GM18858 (cell line): Measurements from ENCODE around the gene RANBP6.
"Not testable (repeated sequence)": the region's sequence is repeated elsewhere in the genome, so short reads cannot be mapped to it uniquely, and the experiment has no call there.

Experiments used
- ATAC-seq: cut with Tn5 transposase; IDR thresholded peaks from one replicate; pipeline ENCODE4 v1.9.1; 2021; ENCODE audit not compliant: unreplicated experiment

The RANBP6 gene

DNA sequence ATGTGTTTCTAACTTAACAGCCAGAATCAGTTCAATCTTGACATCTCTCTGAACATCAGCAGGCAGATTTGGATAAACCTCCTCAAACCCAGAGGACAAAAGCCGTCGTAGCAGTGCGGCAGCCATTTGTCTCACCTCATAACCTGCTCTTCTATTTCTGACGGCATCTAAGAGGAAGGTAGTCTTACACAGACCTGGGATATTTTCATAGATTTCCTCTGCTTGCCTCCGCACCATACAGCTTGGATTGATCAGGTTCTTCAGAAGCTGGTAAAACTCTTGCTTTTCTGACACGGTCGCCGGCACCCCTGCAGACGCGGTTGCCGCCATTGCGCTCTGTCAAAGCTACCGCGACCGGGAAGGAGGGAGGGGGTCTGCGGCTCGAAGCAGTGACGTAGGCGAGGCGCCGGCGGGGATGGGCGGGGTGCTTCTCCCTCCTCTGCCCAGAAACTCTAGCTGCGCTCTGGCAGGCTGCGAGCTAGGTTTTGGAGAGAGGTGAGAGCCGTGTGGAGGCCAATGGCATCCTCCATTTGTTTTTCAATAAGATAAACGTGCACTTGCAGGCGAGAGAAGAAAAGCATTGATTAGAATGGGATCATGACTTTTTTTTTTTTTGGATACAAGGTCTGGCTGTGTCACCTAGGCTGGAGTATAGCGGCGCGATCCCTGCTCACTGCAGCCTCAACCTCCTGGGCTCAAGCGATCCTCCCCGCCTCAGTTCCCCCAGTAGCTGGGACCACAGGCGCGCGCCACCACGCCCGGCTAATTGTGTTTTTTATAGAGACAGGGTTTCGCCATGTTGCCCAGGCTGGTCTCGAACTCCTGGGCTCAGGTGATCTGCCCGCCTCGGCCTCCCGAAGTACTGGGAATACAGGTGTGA is at the start of gene RANBP6:
Gene RANBP6, minus strand, starts transcription at position 347 of the 880 bp plus-strand sequence. Its CDS starts 17 bp downstream, at position 330.
- peak; percentile 88 for ATAC-seq

DNA sequence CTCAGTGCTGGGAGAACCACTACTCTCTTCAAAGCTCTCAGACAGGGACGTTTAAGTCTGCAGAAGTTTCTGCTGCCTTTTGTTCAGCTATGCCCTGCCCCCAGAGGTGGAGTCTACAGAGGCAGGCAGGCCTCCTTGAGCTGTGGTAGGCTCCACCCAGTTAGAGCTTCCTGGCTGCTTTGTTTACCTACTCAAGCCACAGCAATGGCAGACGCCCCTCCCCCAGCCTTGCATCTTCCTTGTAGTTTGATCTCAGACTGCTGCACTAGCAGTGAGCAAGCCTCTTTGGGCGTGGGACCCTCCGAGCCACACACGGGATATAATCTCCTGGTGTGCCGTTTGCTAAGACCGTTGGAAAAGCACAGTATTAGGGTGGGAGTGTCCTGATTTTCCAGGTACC is 47.7 kb upstream of the RANBP6 start:
- ATAC-seq = not testable (repeated sequence)

DNA sequence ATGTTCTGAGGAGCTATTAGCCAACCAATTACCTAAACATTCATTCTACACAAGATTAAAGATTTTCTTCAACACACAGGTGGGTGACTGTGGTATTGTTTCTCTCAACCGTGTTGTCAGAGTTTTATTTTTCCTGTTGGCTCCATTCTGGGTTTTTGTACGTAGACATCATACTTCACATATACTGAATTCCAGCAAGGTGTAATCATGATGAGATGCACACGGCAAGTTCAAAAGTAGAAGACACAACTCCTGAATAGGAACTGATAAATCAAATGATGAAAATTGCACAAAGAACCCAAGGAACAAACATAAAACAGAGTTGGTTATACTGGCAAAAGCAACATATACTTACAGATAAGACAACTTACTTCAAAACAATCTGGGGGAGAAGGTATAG is 40.2 kb upstream of the RANBP6 start:
- ATAC-seq = no peak

DNA sequence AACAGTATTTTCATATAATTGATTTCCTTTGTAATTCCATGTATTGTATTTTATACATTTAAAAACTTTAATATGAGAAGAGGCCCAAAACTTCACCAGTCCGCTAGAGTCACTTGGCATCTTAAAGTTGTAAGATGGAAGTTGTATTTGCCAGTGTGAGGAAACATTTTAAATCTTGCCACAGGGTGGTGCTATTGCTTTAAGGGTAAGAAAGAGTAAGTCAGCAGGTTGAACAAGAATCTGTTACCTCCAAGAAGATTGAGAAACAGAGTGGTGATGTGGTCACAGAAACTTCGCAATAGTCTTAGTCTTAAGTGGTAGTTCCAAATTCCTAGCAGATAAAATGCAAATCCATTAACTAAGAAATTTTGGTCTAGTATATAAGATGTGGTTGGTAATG is 39.8 kb upstream of the RANBP6 start:
- ATAC-seq = peak; percentile 57

DNA sequence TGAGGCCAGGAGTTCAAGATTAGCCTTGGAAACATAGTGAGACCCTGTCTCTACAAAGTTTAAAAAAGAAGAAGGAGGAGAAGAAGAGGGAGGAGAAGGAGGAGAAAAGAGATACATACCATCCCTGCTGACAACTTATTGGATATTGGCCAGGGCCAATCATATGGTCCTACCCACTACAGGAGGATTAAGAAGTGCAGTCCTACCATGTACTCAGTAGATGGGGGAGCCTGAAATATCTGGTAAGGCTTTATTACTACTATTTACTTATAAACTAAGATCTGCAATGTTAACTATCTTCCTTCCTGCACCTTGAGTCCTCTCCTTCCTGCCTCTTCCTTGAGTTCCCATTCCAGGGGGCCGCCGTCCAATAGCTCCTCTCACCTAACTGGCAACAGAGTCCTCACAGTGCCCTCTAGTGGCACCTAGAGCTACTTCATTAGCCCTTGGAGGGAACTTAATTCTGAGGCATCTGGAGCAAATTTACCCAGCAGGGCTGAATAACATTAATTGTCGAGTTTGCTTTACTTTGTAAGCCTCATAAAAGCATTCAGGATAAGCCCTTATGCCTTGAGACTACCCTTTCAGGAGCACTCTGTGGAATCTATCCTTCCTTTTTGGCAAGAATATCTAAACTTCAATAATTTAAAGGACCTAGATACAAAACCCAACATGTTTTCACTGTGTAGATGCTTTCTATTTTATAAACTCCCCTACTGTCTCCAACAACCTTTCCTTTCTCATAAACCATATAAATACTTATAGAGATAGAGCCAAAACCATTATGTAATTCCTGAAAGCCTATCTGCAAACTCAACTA is 39.1 kb upstream of the RANBP6 start:
- no peak for ATAC-seq

DNA sequence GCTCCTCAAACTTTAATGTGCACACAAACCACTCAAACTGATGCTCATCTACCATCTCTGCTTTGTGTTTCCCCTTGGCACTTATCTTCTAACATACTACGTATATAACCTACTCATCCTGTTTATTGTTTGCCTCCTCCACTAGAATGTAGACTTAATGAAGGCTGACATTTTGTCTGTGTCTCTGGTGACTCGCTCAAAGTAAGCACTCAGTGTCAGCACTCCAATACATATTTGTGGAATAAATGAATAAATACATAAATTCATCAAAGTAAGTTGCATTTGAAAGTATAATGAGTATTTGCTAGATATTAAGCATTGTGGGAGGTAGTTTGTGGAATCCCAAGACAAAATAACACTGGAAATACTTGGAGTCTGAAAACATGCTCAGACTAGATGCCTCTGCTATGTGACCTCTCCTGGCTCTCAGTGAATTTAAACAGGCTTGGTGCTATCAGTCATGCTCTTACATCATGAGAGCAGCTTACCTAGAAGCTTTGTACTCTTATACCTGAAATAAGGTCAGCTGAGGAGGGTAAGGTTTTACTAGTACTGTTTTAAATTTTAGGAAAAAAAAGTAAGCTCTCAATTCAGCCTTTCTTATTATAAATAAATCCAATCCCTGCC is 37.0 kb upstream of the RANBP6 start:
- ATAC-seq = no peak

DNA sequence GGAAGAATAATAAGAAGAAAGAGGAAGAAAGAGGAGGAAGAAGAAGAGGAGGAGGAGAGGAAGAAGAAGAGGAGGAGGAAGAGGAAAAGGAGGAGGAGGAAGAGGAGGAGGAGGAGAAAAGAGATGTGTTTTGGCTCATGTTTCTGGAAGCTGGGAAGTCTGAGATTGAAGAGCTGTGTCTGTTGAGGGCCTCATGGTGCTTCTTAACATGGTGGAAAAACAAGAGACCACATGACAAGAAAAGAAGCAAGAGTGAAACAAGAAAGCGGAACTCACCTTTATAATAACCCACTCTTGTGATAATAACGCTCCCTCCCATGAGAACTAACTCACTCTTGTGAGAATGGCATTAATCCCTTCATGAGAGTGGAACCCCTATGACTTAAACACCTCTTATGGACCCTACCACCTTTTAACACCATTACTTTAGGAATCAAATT is 36.1 kb upstream of the RANBP6 start:
- ATAC-seq = peak; percentile 30

- no peak for ATAC-seq
Measured at GRCh38 chr9:6049798-6050197, 34.4 kb upstream of the RANBP6 start.

DNA sequence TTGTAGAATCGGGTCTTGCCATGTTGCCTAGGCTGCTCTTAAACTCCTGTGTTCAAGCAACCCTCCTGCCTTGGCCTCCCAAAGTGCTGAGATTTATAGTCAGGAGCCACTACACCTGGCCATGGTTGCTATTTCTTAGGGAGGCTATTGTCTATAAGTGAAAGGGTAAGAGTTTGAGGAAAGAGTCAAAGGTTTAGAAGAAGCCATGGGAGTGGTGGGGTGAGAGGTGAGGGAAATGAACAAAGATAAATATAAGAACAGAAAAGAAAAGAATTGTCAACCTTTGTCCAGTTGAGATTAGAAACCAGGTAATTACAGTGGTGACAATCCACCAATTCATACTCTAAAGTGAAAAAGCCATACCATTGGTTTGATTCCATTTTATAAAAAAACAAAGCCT is 32.6 kb upstream of the RANBP6 start:
- no peak for ATAC-seq

GRCh38 chr9:6047020-6047419 is 31.6 kb upstream of the RANBP6 start:
- ATAC-seq = no peak

DNA sequence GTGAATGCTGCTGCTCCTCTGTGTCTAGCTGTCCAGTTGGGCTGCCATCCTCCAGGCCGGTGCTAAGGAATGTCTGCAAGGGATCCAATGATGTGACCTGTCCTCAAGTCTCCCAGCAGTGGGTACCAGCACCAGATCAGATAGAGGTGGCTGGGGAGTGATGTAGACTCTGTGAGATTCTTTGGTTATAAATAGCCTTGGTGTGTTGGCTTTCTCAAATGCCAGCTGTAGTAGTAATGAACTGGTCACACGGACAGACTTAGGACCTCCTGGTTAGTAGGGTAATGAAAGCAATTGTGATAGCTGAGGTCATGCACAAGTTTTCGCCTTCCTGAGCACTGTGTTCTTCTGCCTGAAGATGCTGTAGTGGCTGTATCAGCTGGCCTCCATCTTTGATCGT is 29.9 kb upstream of the RANBP6 start:
- no peak for ATAC-seq

GRCh38 chr9:6040077-6040476 is 24.7 kb upstream of the RANBP6 start:
- no peak for ATAC-seq

DNA sequence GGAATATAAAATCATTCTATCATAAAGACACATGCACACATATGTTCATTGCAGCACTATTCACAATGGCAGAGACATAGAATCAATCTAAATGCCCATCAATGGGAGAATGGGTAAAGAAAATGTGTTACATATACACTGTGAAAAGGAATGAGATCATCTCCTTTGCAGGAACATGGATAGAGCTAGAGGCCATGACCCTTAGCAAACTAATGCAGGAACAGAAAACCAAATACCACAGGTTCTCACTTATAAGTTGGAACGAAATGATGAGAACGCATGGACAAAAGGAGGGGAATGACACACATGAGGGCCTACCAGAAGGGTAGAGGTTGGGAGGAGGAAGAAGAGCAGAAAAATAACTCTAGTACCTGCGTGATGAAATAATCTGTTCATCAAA is 21.0 kb upstream of the RANBP6 start:
- ATAC-seq = no peak

GRCh38 chr9:6034954-6035353 is 19.5 kb upstream of the RANBP6 start:
- no peak for ATAC-seq

DNA sequence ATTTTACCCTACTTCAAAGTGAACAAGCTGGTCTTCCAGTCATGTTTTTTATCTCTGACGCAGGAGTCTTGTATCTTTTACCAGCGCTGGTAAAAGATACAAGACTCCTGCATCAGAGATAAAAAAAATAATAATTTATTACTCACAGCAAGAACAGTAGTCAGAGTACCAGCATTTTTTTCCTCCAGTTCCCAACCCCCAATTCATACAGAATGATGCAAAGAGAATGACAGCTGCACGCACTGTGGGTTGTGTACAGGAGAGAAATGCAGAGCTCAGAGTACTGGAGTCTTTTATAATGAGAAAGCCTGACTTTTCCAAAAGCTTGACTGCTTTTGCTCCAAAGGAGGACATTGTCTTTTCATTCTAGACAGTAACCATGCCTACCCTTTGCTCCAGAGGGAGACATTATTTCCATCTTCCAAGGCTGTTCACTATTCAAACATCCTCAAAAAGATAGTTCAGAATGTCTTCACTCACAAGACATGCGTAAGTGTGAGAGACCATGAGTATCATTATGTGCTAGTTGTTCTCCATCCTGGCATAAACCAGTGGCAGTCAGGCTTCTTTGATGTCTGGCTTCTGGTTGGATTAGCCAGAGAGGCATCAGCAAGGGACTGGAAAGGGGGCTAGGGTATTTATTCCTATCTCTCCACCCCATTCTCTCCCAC is 14.3 kb upstream of the RANBP6 start:
- ATAC-seq = no peak

- ATAC-seq = peak; percentile 68
Measured at GRCh38 chr9:6024035-6024554, 8.7 kb upstream of the RANBP6 start.

DNA sequence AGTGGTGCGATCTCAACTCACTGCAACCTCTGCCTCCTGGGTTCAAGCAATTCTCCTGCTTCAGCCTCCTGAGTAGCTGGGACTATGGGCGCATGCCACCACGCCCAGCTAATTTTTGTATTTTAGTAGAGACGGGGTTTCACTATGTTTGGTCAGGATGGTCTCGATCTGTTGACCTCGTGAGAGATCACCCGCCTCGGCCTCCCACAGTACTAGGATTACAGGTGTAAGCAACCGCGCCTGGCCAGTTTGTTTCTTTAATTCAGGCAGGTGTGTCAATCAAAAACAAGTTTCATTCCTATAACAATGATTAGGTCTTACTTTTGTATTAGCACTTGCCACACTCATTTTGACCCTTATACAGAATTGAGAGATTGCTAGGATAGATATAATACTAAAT is 1.6 kb upstream of the RANBP6 start:
- ATAC-seq = not testable (repeated sequence)

DNA sequence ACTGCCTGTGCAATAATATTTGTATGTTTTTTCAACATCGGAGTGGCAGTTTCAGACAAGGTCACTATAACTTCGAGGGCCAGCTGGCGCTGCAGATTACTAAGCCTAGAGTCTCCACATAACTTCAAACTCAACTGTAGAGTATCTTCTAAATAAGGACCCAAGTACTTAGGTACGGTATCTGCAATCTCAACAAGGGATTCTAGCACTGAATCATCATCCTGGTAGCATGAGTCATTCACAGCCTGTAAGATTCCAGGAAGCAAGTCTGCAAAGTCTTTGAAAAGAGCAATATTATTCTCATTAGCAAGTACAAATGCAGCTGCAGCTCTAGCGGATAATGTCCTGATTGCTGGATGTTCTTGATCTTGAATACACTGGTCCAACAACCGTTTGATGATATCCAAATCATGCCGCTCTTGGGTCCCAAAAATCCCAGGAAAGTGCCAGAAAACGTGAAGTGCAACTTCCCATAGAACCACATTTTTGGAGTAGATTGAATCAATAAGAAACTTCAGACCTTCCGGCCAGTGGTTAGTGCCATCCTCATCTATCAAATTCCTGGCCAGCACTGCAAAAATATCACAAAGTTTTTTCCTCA is 654 bp downstream of the RANBP6 start:
- no peak for ATAC-seq

DNA sequence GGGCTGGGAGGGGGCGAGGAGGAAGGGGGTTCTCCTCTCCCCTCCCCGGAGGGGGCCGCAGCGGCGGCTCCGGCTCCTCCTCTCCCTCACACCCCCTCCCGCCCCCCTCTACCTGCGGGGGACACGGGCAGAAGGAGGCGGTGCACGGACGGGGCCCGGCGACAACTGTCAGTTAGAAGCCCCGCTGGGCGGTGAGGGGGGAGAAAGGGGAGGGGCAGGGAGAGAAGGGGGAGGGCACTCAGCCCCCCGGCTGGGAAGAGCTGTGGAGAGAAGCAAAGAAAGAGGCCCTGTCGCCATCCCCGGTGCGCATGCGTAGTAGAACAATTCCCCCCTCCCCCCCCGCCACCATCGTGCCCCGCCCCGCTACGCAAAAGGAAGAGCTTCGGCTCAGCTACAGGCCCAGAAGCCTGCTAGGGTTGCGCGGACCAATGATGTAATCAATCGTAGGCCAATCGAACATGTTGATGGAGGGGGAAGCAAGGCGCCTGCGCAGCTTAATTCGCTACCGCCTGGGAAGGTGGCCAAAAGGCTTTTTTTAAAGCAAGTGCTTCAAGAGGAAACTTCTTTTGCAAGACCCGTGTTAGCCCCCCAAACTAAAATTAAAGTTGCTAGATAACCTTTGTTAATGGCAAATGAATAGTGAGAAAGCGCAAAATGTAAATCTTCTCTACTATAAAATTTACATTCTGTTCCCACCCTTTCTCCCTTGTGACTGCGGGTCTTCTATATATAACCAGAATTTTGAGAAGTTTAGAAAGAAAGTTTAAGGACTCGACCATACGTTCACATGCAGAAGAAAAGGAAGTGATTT is 7.0 kb downstream of the RANBP6 start:
- peak; percentile 52 for ATAC-seq
